ENCODE data around the gene E4F1. TPM values are rescaled to one million over a fixed set of nuclear protein-coding genes. Genes with fewer than 3 reads are reported as not detected.
A peak's percentile ranks its signal among the peaks of the same experiment; 100 is the strongest.

The E4F1 gene
- total and polyA plus RNA-seq, 2 donors (not counting 1 experiment from before 2014, with no cell fraction given) = 41.8 to 70.9 TPM

GRCh38 chr16:2195322-2196161 is 27.8 kb upstream of the E4F1 start:
- peaks cover 0 to 50% (median 20%) of the 10 kb centered on the region in 4 experiments for H3K27me3 ChIP-seq (replicated peaks in 1 of 4; ENCODE audit: control extremely low read depth in 1 of 4, control insufficient read depth in 3 of 4, insufficient read depth in 4 of 4, low read length in 3 of 4)
- H2AFZ ChIP-seq (ENCODE audit: insufficient read depth, low read depth, low read length, poor library complexity, severe bottlenecking) = peak overlapping the region; percentile 22
- peaks cover 10% of the 10 kb centered on the region for H3K4me1 Mint-ChIP-seq
- H3K27ac Mint-ChIP-seq = no peak overlapping the region
- ATAC-seq (ENCODE audit: low read depth) (peak; percentile 34), DNase-seq (peak; percentile 44)
- H3K4me2 ChIP-seq (replicated peaks; ENCODE audit: low read depth, low read length, poor library complexity, severe bottlenecking) = peak overlapping the region; percentile 83
- peaks cover 12 to 22% of the 10 kb centered on the region in 2 donors for H3K4me1 ChIP-seq (ENCODE audit: control insufficient read depth in 2 of 2, insufficient read depth in 2 of 2, low read length in 2 of 2)
- peaks cover 0 to 6% (median 0%) of the 10 kb centered on the region in 3 donors for H3K9me3 ChIP-seq (ENCODE audit: control extremely low read depth in 1 of 3, control insufficient read depth in 2 of 3, insufficient read depth in 1 of 3, low read length in 2 of 3)
- intact Hi-C loops (cut with micrococcal nuclease) = loop anchor here (1.0 to 10.0 kb wide), 4 partner anchors 56 to 409 kb away; partner anchors contain the start of genes ABCA3 and ECI1
- no peaks in the 10 kb centered on the region for H3K9me3 Mint-ChIP-seq (ENCODE audit: insufficient read depth)
- H3K4me3 Mint-ChIP-seq = peak overlapping the region; percentile 49
- no peak overlapping the region for H3K27ac ChIP-seq (ENCODE audit: low read length in 2 of 2)
- peak overlapping the region in 3 of 5 experiments; percentile 15 to 44 (median 28) for H3K4me3 ChIP-seq (ENCODE audit: control extremely low read depth in 1 of 5, extremely low read depth in 1 of 5, insufficient read depth in 1 of 5, low read depth in 2 of 5, low read length in 4 of 5)
- H3K27me3 Mint-ChIP-seq = peaks cover 32% of the 10 kb centered on the region
- ChIA-PET POLR2A (interaction anchor here (0.5 to 1.0 kb wide), 2 partner anchors 9 to 293 kb away, joined by 3 to 4 read pairs; partner anchors contain the start of gene MLST8), CTCF (interaction anchor here (0.6 to 4.7 kb wide), 25 partner anchors 9 to 324 kb away, joined by 3 to 71 read pairs (median 4); partner anchors contain the start of genes AMDHD2, ATP6V0C, BRICD5 and CCNF)
- H3K9ac ChIP-seq (ENCODE audit: low read length) = peak overlapping the region; percentile 47
- H4K20me1 ChIP-seq (ENCODE audit: control insufficient read depth, insufficient read depth, low read length, poor library complexity, severe bottlenecking) = no peaks in the 10 kb centered on the region
- H3K79me2 ChIP-seq (ENCODE audit: control insufficient read depth, insufficient read depth, low read length) = no peaks in the 10 kb centered on the region
- 2% methylated on average over 42 of the region's 49 CpGs for WGBS (ENCODE audit: insufficient coverage)
- TF ChIP-seq CTCF (IDR thresholded peaks at IDR 0.05) (no peak), EZH2 (IDR thresholded peaks at IDR 0.05; ENCODE audit: borderline replicate concordance, insufficient read depth, low read depth, low read length, poor library complexity, severe bottlenecking) (peak; percentile 28)
- no peaks in the 10 kb centered on the region for H3K36me3 ChIP-seq (replicated peaks in 1 of 2; ENCODE audit: control extremely low read depth in 1 of 2, control insufficient read depth in 1 of 2, extremely low read depth in 1 of 2, insufficient read depth in 2 of 2, low read length in 1 of 2)

Data from B cell (primary cell).